WTC11 (cell line): ENCODE measurements around the gene OXSR1. TPM values are rescaled to one million over a fixed set of nuclear protein-coding genes. Genes with fewer than 3 reads are reported as not detected.

Source experiments
- ATAC-seq: fragments of 200-7000 bp; cut with Tn5 transposase; 2 replicates; pipeline ENCODE4 v1.10.0; 2021; ENCODE audit warnings: mild to moderate bottlenecking, moderate library complexity
- CTCF ChIA-PET: fragments of 300-600 bp; sonication (Branson Sonifier 250); formaldehyde crosslinking; loops from one replicate; lab custom pipeline; 2021; ENCODE audit warnings: antibody characterized with exemption; lab: Charles Lee
- POLR2A ChIA-PET: fragments of 350-600 bp; sonication (Branson Sonifier 250); formaldehyde crosslinking; loops from one replicate; lab custom pipeline; 2021; ENCODE audit warnings: antibody characterized with exemption; lab: Charles Lee
- DNase-seq: peaks from one replicate; pipeline ENCODE4 v3.0.0; 2021; ENCODE audit warnings: low spot score
- H3K27ac Mint-ChIP-seq: 2 replicates; pipeline ENCODE4 v1.8.0; 2021; ENCODE audit warnings: mixed read lengths
- H3K27me3 Mint-ChIP-seq: 2 replicates; pipeline ENCODE4 v1.8.0; 2021; ENCODE audit warnings: low read depth, mild to moderate bottlenecking, moderate library complexity, mixed read lengths
- H3K36me3 Mint-ChIP-seq: 2 replicates; pipeline ENCODE4 v1.8.0; 2021; ENCODE audit warnings: mixed read lengths
- H3K4me1 Mint-ChIP-seq: 2 replicates; pipeline ENCODE4 v1.8.0; 2022; ENCODE audit warnings: mixed read lengths
- H3K4me3 Mint-ChIP-seq: 2 replicates; pipeline ENCODE4 v1.8.0; 2021; ENCODE audit warnings: mild to moderate bottlenecking, moderate library complexity, mixed read lengths
- H3K9me3 Mint-ChIP-seq: 2 replicates; pipeline ENCODE4 v1.8.0; 2021; ENCODE audit warnings: mixed read lengths
- CBFB ChIP-seq: sonication (generic); formaldehyde crosslinking; IDR thresholded peaks from 2 replicates; pipeline ENCODE4 v1.8.1; 2022; ENCODE audit warnings: mild to moderate bottlenecking, low read depth, missing genetic modification reagents
- CREM ChIP-seq: sonication (generic); formaldehyde crosslinking; IDR thresholded peaks from 2 replicates; pipeline ENCODE4 v1.8.1; 2022; ENCODE audit warnings: mild to moderate bottlenecking, missing genetic modification reagents, moderate library complexity
- ESRRA ChIP-seq: sonication (generic); formaldehyde crosslinking; IDR thresholded peaks from 2 replicates; pipeline ENCODE4 v1.8.1; 2022; ENCODE audit warnings: mild to moderate bottlenecking, missing genetic modification reagents, borderline replicate concordance
- JAZF1 ChIP-seq: fragments of 250-450 bp; sonication (Bioruptor Pico); IDR thresholded peaks from 2 replicates; pipeline ENCODE4 v1.9.0; 2021; ENCODE audit warnings: moderate library complexity, mild to moderate bottlenecking, inconsistent platforms
- NFE2L1 ChIP-seq: sonication (generic); formaldehyde crosslinking; IDR thresholded peaks from 2 replicates; pipeline ENCODE4 v1.8.1; 2023; ENCODE audit warnings: missing genetic modification reagents
- NFYB ChIP-seq: sonication (generic); formaldehyde crosslinking; conservative IDR thresholded peaks from 2 replicates; pipeline ENCODE4 v1.8.0; 2022; ENCODE audit warnings: low read depth, missing genetic modification reagents
- TEAD1 ChIP-seq: sonication (generic); formaldehyde crosslinking; IDR thresholded peaks from 2 replicates; pipeline ENCODE4 v1.8.0; 2022; ENCODE audit warnings: mild to moderate bottlenecking, missing genetic modification reagents
- ZNF232 ChIP-seq: sonication (generic); formaldehyde crosslinking; IDR thresholded peaks from 2 replicates; pipeline ENCODE4 v1.8.0; 2022; ENCODE audit warnings: mild to moderate bottlenecking, missing genetic modification reagents
- ZNF416 ChIP-seq: fragments of 250-450 bp; sonication (Bioruptor Pico); IDR thresholded peaks from 2 replicates; pipeline ENCODE4 v1.9.0; 2021; ENCODE audit warnings: mild to moderate bottlenecking, inconsistent platforms
- ZNF423 ChIP-seq: fragments of 250-450 bp; sonication (Bioruptor Pico); IDR thresholded peaks from 2 replicates; pipeline ENCODE4 v2.1.2; 2022; ENCODE audit warnings: mild to moderate bottlenecking, moderate library complexity
- total RNA-seq: library from RNA; stranded (reverse); gene quantifications from 3 replicates; pipeline ENCODE4 v1.2.3, GENCODE V29; 2021
- TF ChIP-seq, protein P1 (sequence below): sonication (generic); formaldehyde crosslinking; IDR thresholded peaks from 2 replicates; pipeline ENCODE4 v1.8.0; 2023; ENCODE audit warnings: mild to moderate bottlenecking, missing genetic modification reagents
- TF ChIP-seq, protein P2 (sequence below): fragments of 250-450 bp; sonication (Bioruptor Pico); IDR thresholded peaks from 2 replicates; pipeline ENCODE4 v1.9.0; 2021; ENCODE audit warnings: moderate library complexity, mild to moderate bottlenecking, inconsistent platforms, borderline replicate concordance
- TF ChIP-seq, protein P3 (sequence below): sonication (generic); formaldehyde crosslinking; IDR thresholded peaks from 2 replicates; pipeline ENCODE4 v1.8.1; 2022; ENCODE audit warnings: low read depth, missing genetic modification reagents, borderline replicate concordance
- TF ChIP-seq, protein P4 (sequence below): sonication (generic); formaldehyde crosslinking; IDR thresholded peaks from 2 replicates; pipeline ENCODE4 v1.8.1; 2023; ENCODE audit warnings: mild to moderate bottlenecking, missing genetic modification reagents
- TF ChIP-seq, protein P5 (sequence below): sonication (generic); formaldehyde crosslinking; conservative IDR thresholded peaks from 2 replicates; pipeline ENCODE4 v1.8.1; 2022; ENCODE audit warnings: mild to moderate bottlenecking, missing genetic modification reagents

The OXSR1 gene
- total RNA-seq, 1 experiment from 2014 or later: 50.6 TPM

DNA sequence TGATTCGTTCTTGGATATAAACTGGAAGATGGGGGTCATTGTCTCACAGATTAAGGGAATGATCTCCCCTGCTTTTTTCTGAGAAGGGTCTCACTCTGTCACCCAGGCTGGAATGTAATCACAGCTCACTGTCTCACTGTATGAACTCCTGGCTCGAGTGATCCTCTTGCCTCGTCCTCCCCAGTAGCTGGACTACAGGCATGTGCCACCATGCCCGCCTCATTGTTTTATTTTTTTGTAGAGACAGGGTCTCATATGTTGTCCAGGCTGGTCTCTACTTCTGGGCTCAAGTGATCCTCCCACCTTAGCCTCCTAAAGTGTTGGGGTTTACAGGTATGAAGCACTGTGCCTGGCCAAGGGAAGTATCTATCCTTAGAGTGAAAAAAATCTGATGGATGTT lies 5.4 kb downstream of the OXSR1 start:
- H3K36me3 Mint-ChIP-seq: peaks cover 3% of the 10 kb centered on the region; the same call in 1 of the 2 replicates
- H3K9me3 Mint-ChIP-seq: no peaks in the 10 kb centered on the region
- DNase-seq (no peak), ATAC-seq (no peak)
- ChIA-PET CTCF (no interaction called here), POLR2A (no interaction called here)
- no peak overlapping the region for H3K4me3 Mint-ChIP-seq
- no peaks in the 10 kb centered on the region for H3K27me3 Mint-ChIP-seq
- TF ChIP-seq ESRRA (no peak), TEAD1 (CRISPR knock-in tag) (no peak), CREM (CRISPR knock-in tag) (no peak), ZNF416 (no peak), ZNF232 (CRISPR knock-in tag) (no peak), NFYB (CRISPR knock-in tag) (no peak)
- H3K4me1 Mint-ChIP-seq: peaks cover 55% of the 10 kb centered on the region
- H3K27ac Mint-ChIP-seq: 0 out of 2 replicates have a peak overlapping the region, but pooled peaks have one; percentile 9

DNA sequence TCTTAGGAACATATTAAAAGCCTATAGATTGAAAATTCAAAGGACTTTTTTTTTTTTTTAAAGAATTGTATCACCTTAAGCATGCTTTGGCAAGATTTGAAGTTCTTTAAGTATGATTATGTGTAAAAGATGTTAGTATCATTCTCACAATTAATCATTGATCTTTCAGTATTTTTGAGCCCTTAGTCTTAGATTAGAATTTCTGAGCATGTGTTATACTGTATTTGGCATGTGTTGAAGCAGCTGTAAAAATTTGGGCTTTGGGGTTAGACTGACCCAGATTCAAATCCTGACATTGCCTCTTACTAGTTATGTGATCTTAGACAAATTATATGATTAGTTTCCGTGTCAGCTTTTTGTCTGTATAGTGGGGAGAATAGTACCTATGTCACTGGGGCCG lies 6.3 kb downstream of the OXSR1 start:
- no peak overlapping the region for H3K4me3 Mint-ChIP-seq
- ATAC-seq (no peak), DNase-seq (no peak)
- H3K27ac Mint-ChIP-seq: no peak overlapping the region
- POLR2A ChIA-PET: no interaction called here
- H3K36me3 Mint-ChIP-seq: no peaks in the 10 kb centered on the region
- H3K4me1 Mint-ChIP-seq: peaks cover 53% of the 10 kb centered on the region
- CTCF ChIA-PET: no interaction called here
- TF ChIP-seq, protein P1, sequence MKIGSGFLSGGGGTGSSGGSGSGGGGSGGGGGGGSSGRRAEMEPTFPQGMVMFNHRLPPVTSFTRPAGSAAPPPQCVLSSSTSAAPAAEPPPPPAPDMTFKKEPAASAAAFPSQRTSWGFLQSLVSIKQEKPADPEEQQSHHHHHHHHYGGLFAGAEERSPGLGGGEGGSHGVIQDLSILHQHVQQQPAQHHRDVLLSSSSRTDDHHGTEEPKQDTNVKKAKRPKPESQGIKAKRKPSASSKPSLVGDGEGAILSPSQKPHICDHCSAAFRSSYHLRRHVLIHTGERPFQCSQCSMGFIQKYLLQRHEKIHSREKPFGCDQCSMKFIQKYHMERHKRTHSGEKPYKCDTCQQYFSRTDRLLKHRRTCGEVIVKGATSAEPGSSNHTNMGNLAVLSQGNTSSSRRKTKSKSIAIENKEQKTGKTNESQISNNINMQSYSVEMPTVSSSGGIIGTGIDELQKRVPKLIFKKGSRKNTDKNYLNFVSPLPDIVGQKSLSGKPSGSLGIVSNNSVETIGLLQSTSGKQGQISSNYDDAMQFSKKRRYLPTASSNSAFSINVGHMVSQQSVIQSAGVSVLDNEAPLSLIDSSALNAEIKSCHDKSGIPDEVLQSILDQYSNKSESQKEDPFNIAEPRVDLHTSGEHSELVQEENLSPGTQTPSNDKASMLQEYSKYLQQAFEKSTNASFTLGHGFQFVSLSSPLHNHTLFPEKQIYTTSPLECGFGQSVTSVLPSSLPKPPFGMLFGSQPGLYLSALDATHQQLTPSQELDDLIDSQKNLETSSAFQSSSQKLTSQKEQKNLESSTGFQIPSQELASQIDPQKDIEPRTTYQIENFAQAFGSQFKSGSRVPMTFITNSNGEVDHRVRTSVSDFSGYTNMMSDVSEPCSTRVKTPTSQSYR (CRISPR knock-in tag): no peak
- no peaks in the 10 kb centered on the region for H3K27me3 Mint-ChIP-seq
- no peaks in the 10 kb centered on the region for H3K9me3 Mint-ChIP-seq

DNA sequence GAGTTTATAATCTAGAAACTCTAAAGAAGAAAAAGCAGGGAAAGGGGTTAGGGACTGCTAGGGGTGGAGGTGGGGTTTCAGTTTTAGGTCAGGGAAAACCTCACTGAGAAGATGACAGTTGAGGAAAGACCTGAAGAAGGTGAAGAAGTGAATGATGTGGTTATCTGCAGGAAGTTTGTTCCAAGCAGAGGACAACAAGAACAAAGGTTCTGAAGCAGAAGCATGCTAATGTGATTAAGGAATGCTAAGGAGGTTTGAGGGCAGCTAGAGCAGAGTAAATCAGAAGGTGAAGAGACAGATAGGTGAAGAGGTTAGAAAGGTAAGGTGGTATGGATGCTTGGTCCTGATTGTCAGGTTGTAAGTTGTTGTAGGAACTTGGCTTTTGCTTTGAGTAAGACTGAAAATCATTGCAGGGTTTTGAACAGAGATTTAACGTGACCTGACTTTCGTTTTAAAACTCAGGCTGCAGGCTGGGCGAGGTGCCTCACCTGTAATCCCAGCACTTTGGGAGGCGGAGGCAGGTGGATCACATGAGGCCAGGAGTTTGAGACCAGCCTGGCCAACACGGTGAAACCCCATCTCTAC lies 8.6 kb downstream of the OXSR1 start:
- Mint-ChIP-seq H3K27me3 (no peaks in the 10 kb centered on the region), H3K9me3 (no peaks in the 10 kb centered on the region), H3K27ac (peak overlapping the region; percentile 19), H3K36me3 (no peaks in the 10 kb centered on the region), H3K4me1 (peaks cover 44% of the 10 kb centered on the region), H3K4me3 (no peak overlapping the region)
- ATAC-seq (0 out of 2 replicates have a peak, but pooled peaks have one; percentile 51), DNase-seq (no peak)
- CTCF ChIA-PET: no interaction called here
- no peak for TF ChIP-seq JAZF1 (CRISPR knock-in tag)
- TF ChIP-seq, protein P2, sequence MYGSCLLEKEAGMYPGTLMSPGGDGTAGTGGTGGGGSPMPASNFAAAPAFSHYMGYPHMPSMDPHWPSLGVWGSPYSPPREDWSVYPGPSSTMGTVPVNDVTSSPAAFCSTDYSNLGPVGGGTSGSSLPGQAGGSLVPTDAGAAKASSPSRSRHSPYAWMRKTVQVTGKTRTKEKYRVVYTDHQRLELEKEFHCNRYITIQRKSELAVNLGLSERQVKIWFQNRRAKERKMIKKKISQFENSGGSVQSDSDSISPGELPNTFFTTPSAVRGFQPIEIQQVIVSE (CRISPR knock-in tag): no peak
- TF ChIP-seq, protein P3, sequence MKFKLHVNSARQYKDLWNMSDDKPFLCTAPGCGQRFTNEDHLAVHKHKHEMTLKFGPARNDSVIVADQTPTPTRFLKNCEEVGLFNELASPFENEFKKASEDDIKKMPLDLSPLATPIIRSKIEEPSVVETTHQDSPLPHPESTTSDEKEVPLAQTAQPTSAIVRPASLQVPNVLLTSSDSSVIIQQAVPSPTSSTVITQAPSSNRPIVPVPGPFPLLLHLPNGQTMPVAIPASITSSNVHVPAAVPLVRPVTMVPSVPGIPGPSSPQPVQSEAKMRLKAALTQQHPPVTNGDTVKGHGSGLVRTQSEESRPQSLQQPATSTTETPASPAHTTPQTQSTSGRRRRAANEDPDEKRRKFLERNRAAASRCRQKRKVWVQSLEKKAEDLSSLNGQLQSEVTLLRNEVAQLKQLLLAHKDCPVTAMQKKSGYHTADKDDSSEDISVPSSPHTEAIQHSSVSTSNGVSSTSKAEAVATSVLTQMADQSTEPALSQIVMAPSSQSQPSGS (CRISPR knock-in tag): no peak
- TF ChIP-seq, protein P4, sequence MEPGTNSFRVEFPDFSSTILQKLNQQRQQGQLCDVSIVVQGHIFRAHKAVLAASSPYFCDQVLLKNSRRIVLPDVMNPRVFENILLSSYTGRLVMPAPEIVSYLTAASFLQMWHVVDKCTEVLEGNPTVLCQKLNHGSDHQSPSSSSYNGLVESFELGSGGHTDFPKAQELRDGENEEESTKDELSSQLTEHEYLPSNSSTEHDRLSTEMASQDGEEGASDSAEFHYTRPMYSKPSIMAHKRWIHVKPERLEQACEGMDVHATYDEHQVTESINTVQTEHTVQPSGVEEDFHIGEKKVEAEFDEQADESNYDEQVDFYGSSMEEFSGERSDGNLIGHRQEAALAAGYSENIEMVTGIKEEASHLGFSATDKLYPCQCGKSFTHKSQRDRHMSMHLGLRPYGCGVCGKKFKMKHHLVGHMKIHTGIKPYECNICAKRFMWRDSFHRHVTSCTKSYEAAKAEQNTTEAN (CRISPR knock-in tag): no peak
- TF ChIP-seq, protein P5, sequence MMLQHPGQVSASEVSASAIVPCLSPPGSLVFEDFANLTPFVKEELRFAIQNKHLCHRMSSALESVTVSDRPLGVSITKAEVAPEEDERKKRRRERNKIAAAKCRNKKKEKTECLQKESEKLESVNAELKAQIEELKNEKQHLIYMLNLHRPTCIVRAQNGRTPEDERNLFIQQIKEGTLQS: no peak
- no peak for TF ChIP-seq CBFB (CRISPR knock-in tag)
- TF ChIP-seq NFE2L1 (CRISPR knock-in tag): no peak
- no peak for TF ChIP-seq ZNF423 (CRISPR knock-in tag)
- POLR2A ChIA-PET: no interaction called here
